ENCODE results near the gene APOLD1. TPM values are rescaled to one million over a fixed set of nuclear protein-coding genes. Genes with fewer than 3 reads are reported as not detected.
"Not testable (repeated sequence)": the region's sequence is repeated elsewhere in the genome, so short reads cannot be mapped to it uniquely, and the experiment has no call there.

APOLD1 gene
- polyA plus RNA-seq (2013, experiment 1 of 2; ENCODE audit: insufficient read length), result 2.9 TPM
- polyA plus RNA-seq (2013, experiment 2 of 2; ENCODE audit: insufficient read length), result 3.6 TPM

DNA sequence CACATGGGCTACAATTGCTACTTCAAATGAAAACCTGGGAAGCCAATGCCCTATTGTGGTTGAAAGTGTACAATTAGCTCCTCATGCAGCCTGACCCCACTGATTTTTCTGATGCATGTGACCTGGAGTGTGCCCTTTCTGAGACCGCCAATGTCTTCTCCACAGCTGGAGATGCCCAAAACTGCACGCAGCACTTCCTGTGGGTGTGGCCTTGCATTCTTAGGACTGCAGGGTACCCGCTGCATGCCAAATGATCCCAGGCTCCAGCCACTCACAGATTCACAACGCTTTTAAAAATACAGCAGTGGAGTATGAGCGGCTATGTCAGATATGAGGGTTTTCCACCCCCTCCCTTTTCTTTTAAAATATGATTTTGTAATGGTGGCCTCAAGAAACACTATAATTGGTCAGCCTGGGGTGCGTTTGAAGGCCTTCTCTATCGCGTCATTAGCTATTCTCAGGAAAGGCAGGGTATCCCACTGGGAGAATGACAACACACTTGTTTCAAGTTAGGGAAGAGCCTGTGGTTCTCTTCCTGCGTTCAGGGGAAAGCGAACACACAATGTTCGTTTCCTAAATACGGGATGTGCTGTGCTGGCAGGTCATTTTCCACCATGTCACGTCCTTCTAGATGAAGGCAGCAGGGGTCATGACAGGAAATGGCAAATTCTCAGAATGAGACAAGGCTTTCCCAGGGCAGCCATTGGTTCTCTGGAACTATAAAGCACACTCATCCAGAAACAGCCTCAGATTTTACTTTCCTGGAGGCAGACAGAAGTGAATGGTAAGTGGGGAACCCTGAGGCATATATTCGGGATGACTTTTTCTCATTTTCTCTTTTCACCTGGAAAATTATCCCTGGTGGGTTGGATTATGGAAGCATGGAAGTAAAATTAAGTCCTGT is at the start of gene APOLD1:
Gene APOLD1, plus strand, starts transcription at position 749 of the 904 bp plus-strand sequence. Its CDS starts 33 bp downstream, at position 782.
- no peak for DNase-seq

DNA sequence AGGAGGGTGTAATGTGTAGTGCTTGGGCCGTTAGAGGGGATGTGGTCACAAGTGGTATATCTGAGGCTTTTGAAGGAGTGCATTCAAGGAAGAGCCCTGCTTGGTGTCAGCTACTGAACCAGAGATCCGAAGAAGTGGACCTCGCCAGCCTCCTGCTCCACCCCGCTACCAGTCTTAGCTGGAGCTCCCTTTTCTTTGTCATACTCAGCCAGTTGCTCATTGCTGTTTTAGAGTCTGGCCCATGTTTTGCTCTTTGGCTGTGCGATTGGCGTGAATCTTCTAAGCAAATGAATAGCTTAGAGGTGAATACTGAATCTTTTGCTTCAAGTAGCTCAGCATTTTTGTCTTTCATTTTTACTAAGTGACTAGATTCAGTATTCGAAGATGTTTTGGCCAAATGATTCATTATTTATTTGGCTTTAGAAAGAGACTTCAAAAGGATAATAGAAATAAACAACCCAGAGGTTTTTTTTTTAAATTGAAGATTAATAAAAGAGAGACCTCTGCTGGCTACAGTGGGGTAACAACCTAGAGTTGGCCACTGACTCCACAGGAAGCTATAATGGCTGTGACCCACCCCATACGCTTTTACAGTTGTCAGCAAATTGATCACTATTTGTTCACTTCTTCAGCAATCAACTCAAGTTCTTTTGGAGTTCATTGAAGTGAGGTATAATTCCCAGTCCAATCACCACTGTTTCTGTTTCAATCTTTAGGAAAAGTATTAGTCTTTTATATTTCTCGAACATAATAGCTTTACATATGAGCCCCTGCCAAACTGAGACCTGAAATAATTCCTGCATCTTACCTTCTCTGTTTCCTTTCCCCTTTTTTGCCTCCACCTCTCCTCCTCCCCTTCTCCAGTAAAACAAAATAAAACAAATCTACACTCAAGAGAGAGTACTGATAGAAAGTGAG is 48.4 kb upstream of the APOLD1 start:
- DNase-seq, result peak; percentile 51

DNA sequence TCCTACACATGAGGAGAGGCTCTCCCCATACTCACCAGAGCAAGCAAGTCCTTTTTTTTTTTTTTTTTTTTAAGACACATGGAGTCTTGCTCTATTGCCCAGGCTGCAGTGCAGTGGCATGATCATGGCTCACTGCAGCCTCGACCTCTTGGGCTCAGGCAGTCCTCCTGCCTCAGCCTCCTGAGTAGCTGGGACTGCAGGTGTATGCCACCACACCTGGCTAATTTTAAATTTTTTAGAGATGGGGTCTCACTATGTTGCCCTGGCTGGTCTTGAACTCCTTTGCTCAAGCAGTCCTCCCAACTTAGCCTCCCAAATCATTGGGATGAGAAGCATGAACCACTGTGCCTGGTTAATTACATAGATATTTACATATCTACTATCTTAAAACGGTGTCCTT is 47.3 kb upstream of the APOLD1 start:
- not testable (repeated sequence) for DNase-seq

DNA sequence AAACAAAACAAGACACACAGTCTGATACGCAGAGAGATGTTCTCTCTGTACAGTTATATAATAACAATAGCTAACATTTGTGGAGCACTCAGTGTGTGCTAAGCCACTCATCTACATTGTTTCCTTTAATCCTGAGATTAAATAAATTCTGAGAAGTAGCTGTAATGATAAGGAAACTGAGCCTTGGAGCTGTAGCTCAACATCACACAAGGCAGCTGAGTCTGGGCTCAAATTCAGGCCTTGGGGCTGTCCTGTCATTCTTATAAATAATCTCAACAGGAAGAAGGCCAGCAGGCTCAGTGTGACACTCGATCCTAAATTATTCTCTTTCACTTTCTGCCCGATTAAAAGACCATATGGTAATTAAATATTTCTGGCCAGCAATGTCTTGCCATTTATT is 43.8 kb upstream of the APOLD1 start:
- DNase-seq, result no peak

GRCh38 chr12:12744546-12745305 is 40.7 kb upstream of the APOLD1 start:
- DNase-seq, result no peak

DNA sequence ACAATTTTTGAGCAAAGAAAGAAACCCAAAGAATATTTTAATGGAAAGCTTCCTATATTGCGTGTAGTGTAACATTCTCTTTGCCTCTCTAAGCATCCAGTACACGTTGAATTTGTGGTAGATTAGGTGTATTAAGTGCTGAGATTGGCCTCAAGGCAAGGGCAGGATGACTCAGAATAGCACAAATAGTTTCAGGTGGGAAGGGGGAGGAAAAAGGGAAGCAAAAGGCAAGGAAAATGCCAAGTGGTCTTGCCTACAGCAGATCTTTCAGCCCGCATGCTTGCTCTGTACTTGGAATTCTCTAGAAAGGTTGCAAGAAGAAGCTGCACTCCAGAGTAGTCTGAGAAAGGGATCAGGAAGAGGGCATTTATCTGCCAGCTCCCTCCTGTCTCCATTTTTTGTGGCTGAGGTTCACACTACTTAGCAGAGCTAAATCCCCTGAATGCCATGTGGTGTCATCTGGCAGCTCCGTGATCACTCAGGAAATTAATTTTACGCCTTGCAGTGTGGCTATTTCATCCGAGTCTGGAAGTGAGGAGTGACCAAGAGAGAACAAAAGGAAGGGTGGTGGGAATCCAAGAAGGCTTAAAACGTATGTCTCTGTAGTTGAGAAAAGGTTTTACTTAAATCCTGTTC is 39.8 kb upstream of the APOLD1 start:
- DNase-seq, result no peak

GRCh38 chr12:12747278-12747677 is 38.2 kb upstream of the APOLD1 start:
- no peak for DNase-seq

DNA sequence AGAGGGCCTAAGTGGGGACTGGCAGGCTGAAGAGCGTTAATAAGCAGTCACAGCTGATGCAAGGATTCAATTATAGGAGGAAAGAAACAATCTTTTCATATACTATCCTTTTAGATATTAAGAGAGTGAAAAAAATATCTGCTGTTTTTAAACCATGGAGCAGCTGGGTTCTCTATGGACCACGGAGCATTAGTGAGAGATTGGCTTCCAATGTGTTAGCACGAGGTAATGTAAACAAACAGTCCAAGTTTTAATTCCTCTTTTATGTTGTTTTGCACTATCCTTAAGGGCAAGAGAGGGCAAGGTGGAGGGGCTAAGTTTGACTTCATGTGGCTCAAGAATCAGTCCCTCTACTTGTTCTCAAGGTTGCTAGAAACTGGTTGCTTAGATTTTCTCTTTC is 37.4 kb upstream of the APOLD1 start:
- DNase-seq, result no peak

DNA sequence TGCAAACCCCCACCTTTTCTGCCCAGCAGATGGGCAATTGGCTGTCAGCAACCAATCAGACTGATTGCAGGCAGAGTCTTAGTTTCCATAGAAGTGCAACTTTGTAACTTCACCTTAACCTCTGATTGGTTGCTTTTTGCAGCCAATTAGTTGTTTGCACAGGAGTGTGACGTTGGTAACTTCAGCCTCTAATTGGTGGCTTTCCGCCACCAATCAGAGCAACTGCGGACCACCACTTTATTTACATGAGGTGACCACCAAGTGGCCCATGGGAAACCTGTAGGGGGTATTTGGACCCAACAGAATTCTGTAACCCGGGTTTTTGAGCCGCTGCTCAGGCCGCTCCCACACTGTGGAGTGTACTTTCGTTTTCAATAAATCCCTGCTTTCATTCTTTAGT is 36.0 kb upstream of the APOLD1 start:
- no peak for DNase-seq

- DNase-seq, result no peak
These were observed 29.5 kb upstream of the APOLD1 start for GRCh38 chr12:12755923-12756322.

- DNase-seq, result no peak
These were observed 28.3 kb upstream of the APOLD1 start for GRCh38 chr12:12757121-12757520.

- no peak for DNase-seq
These were observed 26.1 kb upstream of the APOLD1 start for GRCh38 chr12:12759234-12759915.

- no peak for DNase-seq
These were observed 20.6 kb upstream of the APOLD1 start for GRCh38 chr12:12764824-12765223.

DNA sequence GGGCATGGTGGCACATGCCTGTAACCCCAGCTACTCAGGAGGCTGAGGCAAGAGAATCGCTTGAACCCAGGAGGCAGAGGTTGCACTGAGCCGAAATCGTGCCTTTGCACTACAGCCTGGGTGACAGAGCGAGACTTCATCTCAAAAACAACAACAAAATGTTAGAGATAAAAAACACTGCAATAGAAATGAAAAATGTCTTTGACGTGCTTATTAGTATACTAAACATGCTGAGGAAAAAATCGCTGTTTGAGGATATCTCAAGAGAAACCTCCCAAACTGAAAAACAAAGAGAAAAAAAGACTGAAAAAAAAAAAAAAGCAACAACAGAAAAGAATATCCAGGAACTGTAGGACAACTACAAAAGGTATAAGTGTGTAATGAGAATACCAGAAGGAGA is 15.2 kb upstream of the APOLD1 start:
- DNase-seq, result no peak

DNA sequence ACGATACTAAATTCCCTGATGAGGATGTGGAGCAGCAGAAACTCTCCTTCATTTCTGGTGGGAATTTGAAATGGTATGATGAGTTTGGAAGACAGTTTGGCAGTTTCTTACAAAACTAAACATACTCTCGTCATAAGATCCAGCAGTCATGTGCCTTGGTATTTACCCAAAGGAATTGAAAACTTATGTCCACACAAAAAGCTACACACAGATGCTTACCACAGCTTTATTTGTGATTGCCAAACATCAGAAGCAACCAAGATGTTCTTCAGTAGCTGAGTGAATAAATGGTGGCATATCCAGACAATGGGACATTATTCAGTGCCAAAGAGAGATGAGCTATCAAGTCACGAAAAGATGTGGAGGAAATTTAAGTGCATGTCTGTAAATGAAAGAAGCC is 10.7 kb upstream of the APOLD1 start:
- DNase-seq, result no peak

GRCh38 chr12:12776261-12776660 is 9.2 kb upstream of the APOLD1 start:
- DNase-seq, result no peak

GRCh38 chr12:12777092-12777491 is 8.4 kb upstream of the APOLD1 start:
- no peak for DNase-seq

- DNase-seq, result no peak
These were observed 6.5 kb upstream of the APOLD1 start for GRCh38 chr12:12779007-12779406.

- DNase-seq, result peak; percentile 78
These were observed 5.9 kb upstream of the APOLD1 start for GRCh38 chr12:12779529-12779928.

DNA sequence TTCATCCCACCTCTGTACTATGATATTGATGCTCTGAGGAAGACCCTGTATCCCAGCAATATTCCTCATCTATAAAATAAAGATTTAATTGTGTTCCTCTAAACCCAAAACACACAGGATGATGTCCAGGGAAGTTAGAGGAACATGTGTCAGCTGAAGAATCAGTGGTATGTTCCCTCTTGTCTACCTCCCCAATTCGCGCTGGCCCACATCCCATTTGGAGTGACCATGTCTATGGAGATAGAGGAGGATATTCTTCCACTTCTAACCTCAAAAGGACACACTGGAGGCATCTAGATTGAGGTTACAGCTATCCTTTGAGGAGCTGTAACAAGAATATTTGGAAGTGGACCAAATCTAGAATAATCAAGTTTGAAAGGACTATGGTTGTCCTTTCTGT is 1.3 kb upstream of the APOLD1 start:
- DNase-seq, result no peak

DNA sequence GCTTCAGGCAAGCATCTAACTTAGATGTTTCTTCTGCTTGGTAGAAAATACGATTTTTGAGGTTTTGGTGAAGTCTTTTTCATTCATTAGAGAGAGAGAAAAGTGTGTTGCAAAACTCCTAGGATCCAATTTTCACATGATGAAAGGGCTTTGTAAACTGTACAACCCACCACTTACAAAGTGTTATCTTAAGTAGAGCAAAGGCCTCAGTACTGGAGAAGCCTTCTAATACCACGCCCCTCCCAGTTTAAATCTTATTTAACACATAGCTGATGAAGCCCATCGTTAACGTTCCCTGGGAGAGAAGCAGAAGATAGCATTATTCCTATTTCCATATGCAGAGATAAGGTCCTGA is 869 bp downstream of the APOLD1 start:
- no peak for DNase-seq

Data from fibroblast of skin of abdomen (primary cell).